DND-41 (cell line): ENCODE data around the gene DISC1.

ENCODE experiments used
- CTCF ChIP-seq: IDR thresholded peaks from 2 replicates; pipeline ENCODE4 v1.5.1; 2012; ENCODE audit warnings: borderline replicate concordance, low read length, moderate library complexity, mild to moderate bottlenecking; ENCODE audit not compliant: poor library complexity, severe bottlenecking; ENCODE audit errors: extremely low read depth
- EZH2 ChIP-seq: IDR thresholded peaks from 3 replicates; pipeline ENCODE4 v1.6.1; 2012; ENCODE audit warnings: borderline replicate concordance, low read depth, mild to moderate bottlenecking, moderate library complexity, low read length, inconsistent platforms; ENCODE audit not compliant: severe bottlenecking

- no peak for TF ChIP-seq CTCF
- no peak for TF ChIP-seq EZH2
Observed at GRCh38 chr1:231927431-231927830, 300.8 kb downstream of the DISC1 start.
